H9 (cell line): ENCODE data around the gene PPM1M. TPM values are rescaled to one million over a fixed set of nuclear protein-coding genes. Genes with fewer than 3 reads are reported as not detected.

Experiments used
- DNase-seq: peaks from one replicate; pipeline ENCODE4 v3.0.0-alpha.2; 2017
- H2AFZ ChIP-seq: one replicate; pipeline ENCODE4 v1.6.1; 2013; ENCODE audit warnings: mild to moderate bottlenecking, low read length, control low read depth, moderate library complexity
- H2AK5ac ChIP-seq: 2 replicates; pipeline ENCODE4 v1.6.1; 2013; ENCODE audit warnings: low read length, control low read depth, mixed read lengths; ENCODE audit not compliant: insufficient read length
- H2BK120ac ChIP-seq: one replicate; pipeline ENCODE4 v1.6.1; 2013; ENCODE audit warnings: low read depth, mild to moderate bottlenecking, low read length, control low read depth, inconsistent platforms; ENCODE audit not compliant: poor library complexity, severe bottlenecking
- H2BK12ac ChIP-seq: 2 replicates; pipeline ENCODE4 v1.6.1; 2013; ENCODE audit warnings: low read length, control low read depth, mixed read lengths, low read depth; ENCODE audit not compliant: insufficient read length
- H2BK15ac ChIP-seq: 2 replicates; pipeline ENCODE4 v1.6.1; 2013; ENCODE audit warnings: low read depth, low read length, control low read depth
- H2BK20ac ChIP-seq: one replicate; pipeline ENCODE4 v1.6.1; 2013; ENCODE audit warnings: low read depth, mild to moderate bottlenecking, low read length, control low read depth, inconsistent platforms; ENCODE audit not compliant: poor library complexity, severe bottlenecking
- H2BK5ac ChIP-seq: 2 replicates; pipeline ENCODE4 v1.6.1; 2013; ENCODE audit warnings: low read length, control low read depth, mixed read lengths; ENCODE audit not compliant: insufficient read length
- H3K14ac ChIP-seq: 2 replicates; pipeline ENCODE4 v1.6.1; 2013; ENCODE audit warnings: low read length, control low read depth; ENCODE audit not compliant: insufficient read depth
- H3K18ac ChIP-seq: 2 replicates; pipeline ENCODE4 v1.6.1; 2013; ENCODE audit warnings: low read depth, mild to moderate bottlenecking, mixed read lengths, low read length, control low read depth; ENCODE audit not compliant: insufficient read length
- H3K23ac ChIP-seq: 2 replicates; pipeline ENCODE4 v1.6.1; 2013; ENCODE audit warnings: low read length, control low read depth, mixed read lengths, low read depth; ENCODE audit not compliant: insufficient read length
- H3K23me2 ChIP-seq: 2 replicates; pipeline ENCODE4 v1.6.1; 2013; ENCODE audit warnings: low read depth, mild to moderate bottlenecking, mixed read lengths, low read length, control low read depth; ENCODE audit not compliant: insufficient read length, poor library complexity, severe bottlenecking
- H3K27ac ChIP-seq: 2 replicates; pipeline ENCODE4 v1.5.1; 2013; ENCODE audit warnings: low read length, control low read depth, mixed read lengths, low read depth; ENCODE audit not compliant: insufficient read length
- H3K27me3 ChIP-seq: 2 replicates; pipeline ENCODE4 v1.6.1; 2013; ENCODE audit warnings: low read length, control low read depth, inconsistent platforms; ENCODE audit not compliant: insufficient read depth
- H3K4ac ChIP-seq: 2 replicates; pipeline ENCODE4 v1.6.1; 2013; ENCODE audit warnings: low read depth, mild to moderate bottlenecking, control low read depth, inconsistent platforms, low read length, moderate library complexity
- H3K4me1 ChIP-seq: 2 replicates; pipeline ENCODE4 v1.6.1; 2013; ENCODE audit warnings: low read length, control low read depth, inconsistent platforms; ENCODE audit not compliant: insufficient read depth
- H3K4me2 ChIP-seq: 2 replicates; pipeline ENCODE4 v1.6.1; 2013; ENCODE audit warnings: low read length, control low read depth, mixed read lengths; ENCODE audit not compliant: insufficient read length, insufficient read depth
- H3K56ac ChIP-seq: 2 replicates; pipeline ENCODE4 v1.6.1; 2013; ENCODE audit warnings: low read depth, mild to moderate bottlenecking, mixed read lengths, low read length, control low read depth; ENCODE audit not compliant: insufficient read length
- H3K79me1 ChIP-seq: 2 replicates; pipeline ENCODE4 v1.6.1; 2013; ENCODE audit warnings: low read depth, mild to moderate bottlenecking, moderate library complexity, low read length, control low read depth, inconsistent platforms; ENCODE audit not compliant: insufficient read depth, poor library complexity, severe bottlenecking
- H3K79me2 ChIP-seq: 2 replicates; pipeline ENCODE4 v1.6.1; 2013; ENCODE audit warnings: low read length, control low read depth, inconsistent platforms; ENCODE audit not compliant: insufficient read depth
- H3K9ac ChIP-seq: 2 replicates; pipeline ENCODE4 v1.6.1; 2013; ENCODE audit warnings: low read length, control low read depth, mixed read lengths; ENCODE audit not compliant: insufficient read length; ENCODE audit errors: extremely low read depth
- H3K9me3 ChIP-seq: one replicate; pipeline ENCODE4 v1.6.1; 2013; ENCODE audit warnings: low read depth, low read length, inconsistent platforms; ENCODE audit not compliant: control insufficient read depth
- H3T11ph ChIP-seq: one replicate; pipeline ENCODE4 v1.6.1; 2013; ENCODE audit warnings: mild to moderate bottlenecking, low read length, control low read depth, inconsistent platforms
- H4K20me1 ChIP-seq: one replicate; pipeline ENCODE4 v1.6.1; 2013; ENCODE audit not compliant: control insufficient read depth, insufficient read length, insufficient read depth
- H4K5ac ChIP-seq: 2 replicates; pipeline ENCODE4 v1.6.1; 2013; ENCODE audit warnings: low read depth, mild to moderate bottlenecking, mixed read lengths, low read length, control low read depth; ENCODE audit not compliant: insufficient read length
- H4K8ac ChIP-seq: replicated peaks from 2 replicates; pipeline ENCODE4 v1.6.1; 2013; ENCODE audit warnings: low read length, control low read depth, mixed read lengths, low read depth; ENCODE audit not compliant: insufficient read length
- H4K91ac ChIP-seq: 2 replicates; pipeline ENCODE4 v1.6.1; 2013; ENCODE audit warnings: low read depth, mild to moderate bottlenecking, moderate library complexity, mixed read lengths, low read length, control low read depth; ENCODE audit not compliant: insufficient read length
- H3K27ac Mint-ChIP-seq, 3 experiments: 2 replicates in 2 of 3; 3 replicates in 1 of 3; pipeline ENCODE4 v1.8.0; 2020 to 2021; ENCODE audit warnings: mixed read lengths in 3 of 3, mild to moderate bottlenecking in 1 of 3, moderate library complexity in 1 of 3
- H3K27me3 Mint-ChIP-seq: 2 replicates; pipeline ENCODE4 v1.8.0; 2021; ENCODE audit warnings: low read depth, mild to moderate bottlenecking, moderate library complexity, mixed read lengths
- H3K36me3 Mint-ChIP-seq, 3 experiments: 2 replicates in 2 of 3; 3 replicates in 1 of 3; pipeline ENCODE4 v1.8.0; 2020 to 2021; ENCODE audit warnings: low read depth in 3 of 3, mixed read lengths in 3 of 3; ENCODE audit not compliant: insufficient read depth in 1 of 3
- H3K4me1 Mint-ChIP-seq, 2 experiments: 2 replicates each; pipeline ENCODE4 v1.8.0; 2020; ENCODE audit warnings: mixed read lengths in 2 of 2
- H3K4me3 Mint-ChIP-seq, 2 experiments: 2 replicates in 1 of 2; 3 replicates in 1 of 2; pipeline ENCODE4 v1.8.0; 2020 to 2021; ENCODE audit warnings: mild to moderate bottlenecking in 2 of 2, mixed read lengths in 2 of 2, moderate library complexity in 1 of 2
- H3K9me3 Mint-ChIP-seq, 2 experiments: 2 replicates in 1 of 2; 3 replicates in 1 of 2; pipeline ENCODE4 v1.8.0; 2020; ENCODE audit warnings: mild to moderate bottlenecking in 2 of 2, mixed read lengths in 2 of 2, moderate library complexity in 1 of 2
- WGBS: extraction: QIAGEN DNeasy Blood & Tissue Kit; methylation state at CpG from one replicate; pipeline ENCODE4 v1.1.7; 2013; ENCODE audit warnings: missing lambda C conversion rate, low lambda C conversion rate, mixed read lengths; ENCODE audit not compliant: insufficient read length; ENCODE audit errors: extremely low coverage; 5-methylcytosine and 5-hydroxymethylcytosine counted together
- total RNA-seq: library from RNA; stranded (reverse); gene quantifications from 2 replicates; pipeline ENCODE4 v1.2.1, GENCODE V29; 2021
- TF ChIP-seq, protein P1 (sequence below): fragments of 200-600 bp; sonication (generic); conservative IDR thresholded peaks from 3 replicates; pipeline ENCODE4 v1.8.0; 2021; ENCODE audit warnings: antibody characterized with exemption, mild to moderate bottlenecking

The PPM1M gene
- total RNA-seq, 1 experiment from 2014 or later = 7.4 TPM

DNA sequence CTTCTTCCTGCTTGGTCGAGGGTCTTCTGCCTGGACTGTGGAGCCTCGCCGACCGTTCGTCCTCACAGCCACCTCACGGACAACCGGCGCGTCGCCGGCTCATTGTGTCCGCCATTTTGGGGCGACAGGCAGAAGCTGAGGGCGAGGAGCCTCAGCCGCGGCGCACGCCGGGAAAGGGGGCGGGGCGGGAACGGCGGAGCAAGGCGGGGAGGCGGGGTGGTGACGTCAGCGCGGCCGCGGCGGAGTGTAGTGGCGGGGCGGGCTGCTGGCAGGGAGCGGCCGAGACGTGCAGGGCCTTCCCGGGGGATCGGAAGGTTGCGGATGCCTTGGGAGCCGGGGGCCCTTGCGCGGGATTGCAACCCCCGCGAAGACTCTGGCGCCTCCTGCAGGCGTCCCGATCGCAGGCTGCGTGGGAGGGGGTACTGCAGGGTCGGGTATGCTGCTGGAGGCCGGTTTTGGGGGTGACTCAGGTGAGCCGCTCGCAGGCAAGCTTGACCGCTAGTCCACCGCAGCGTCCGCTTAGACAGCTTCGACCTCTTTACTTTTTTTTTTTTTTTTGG is 33.0 kb downstream of the PPM1M start, which contains the start of gene WDR82:
TSS of gene WDR82 (minus strand) at position 140 of the 560 bp plus-strand sequence. CDS start 288 bp downstream, outside the sequence.
- Histone ChIP-seq H3K18ac (peak within 1 kb of the TSS; percentile 99), H3T11ph (peak within 1 kb of the TSS; percentile 69), H3K14ac (peak within 1 kb of the TSS; percentile 99), H2BK120ac (no peak within 1 kb of the TSS), H3K4ac (no peak within 1 kb of the TSS; the same call in 1 of the 2 replicates), H3K79me1 (no peaks in the 10 kb centered on the region), H3K4me2 (peak within 1 kb of the TSS; percentile 83), H3K4me1 (0 out of 2 replicates have a peak, but pooled peaks cover 3% of the 10 kb centered on the region), H2BK20ac (no peak within 1 kb of the TSS), H4K8ac (no peak within 1 kb of the TSS), H2BK12ac (no peak within 1 kb of the TSS), H2BK15ac (no peak within 1 kb of the TSS), H3K23ac (no peak within 1 kb of the TSS), H4K5ac (peak within 1 kb of the TSS; percentile 34), H3K27me3 (no peaks in the 10 kb centered on the region), H2AK5ac (no peak within 1 kb of the TSS), H2BK5ac (peak within 1 kb of the TSS; percentile 92), H3K23me2 (peaks cover 10% of the 10 kb centered on the region), H3K9ac (peak within 1 kb of the TSS; percentile 83), H4K20me1 (no peaks in the 10 kb centered on the region), H2AFZ (no peak within 1 kb of the TSS), H3K9me3 (no peaks in the 10 kb centered on the region), H3K27ac (peak within 1 kb of the TSS; percentile 20), H3K79me2 (peaks cover 39% of the 10 kb centered on the region), H3K56ac (peak within 1 kb of the TSS; percentile 15), H4K91ac (no peak within 1 kb of the TSS)
- Mint-ChIP-seq H3K4me1 (peaks cover 31 to 40% of the 10 kb centered on the region in 2 experiments), H3K27me3 (no peaks in the 10 kb centered on the region), H3K27ac (peak within 1 kb of the TSS; percentile 98 to 100 (median 100)), H3K4me3 (peak within 1 kb of the TSS; percentile 92 to 99), H3K36me3 (peaks cover 13 to 31% (median 23%) of the 10 kb centered on the region in 3 experiments), H3K9me3 (0 out of 5 replicates have a peak, but pooled peaks cover 0 to 3% of the 10 kb centered on the region in 2 experiments)
- DNase-seq = peak; percentile 97
- TF ChIP-seq, protein P1, sequence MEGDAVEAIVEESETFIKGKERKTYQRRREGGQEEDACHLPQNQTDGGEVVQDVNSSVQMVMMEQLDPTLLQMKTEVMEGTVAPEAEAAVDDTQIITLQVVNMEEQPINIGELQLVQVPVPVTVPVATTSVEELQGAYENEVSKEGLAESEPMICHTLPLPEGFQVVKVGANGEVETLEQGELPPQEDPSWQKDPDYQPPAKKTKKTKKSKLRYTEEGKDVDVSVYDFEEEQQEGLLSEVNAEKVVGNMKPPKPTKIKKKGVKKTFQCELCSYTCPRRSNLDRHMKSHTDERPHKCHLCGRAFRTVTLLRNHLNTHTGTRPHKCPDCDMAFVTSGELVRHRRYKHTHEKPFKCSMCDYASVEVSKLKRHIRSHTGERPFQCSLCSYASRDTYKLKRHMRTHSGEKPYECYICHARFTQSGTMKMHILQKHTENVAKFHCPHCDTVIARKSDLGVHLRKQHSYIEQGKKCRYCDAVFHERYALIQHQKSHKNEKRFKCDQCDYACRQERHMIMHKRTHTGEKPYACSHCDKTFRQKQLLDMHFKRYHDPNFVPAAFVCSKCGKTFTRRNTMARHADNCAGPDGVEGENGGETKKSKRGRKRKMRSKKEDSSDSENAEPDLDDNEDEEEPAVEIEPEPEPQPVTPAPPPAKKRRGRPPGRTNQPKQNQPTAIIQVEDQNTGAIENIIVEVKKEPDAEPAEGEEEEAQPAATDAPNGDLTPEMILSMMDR = peak; percentile 78
- no CpG with 5 or more reads among the region's 58 CpGs for WGBS
